OCI-LY3 (cell line): ENCODE measurements around the gene GRM8.

Experiments used
- H2AFZ ChIP-seq: fragments of 200-600, 300-600 bp; shearing (Covaris generic); 2 replicates; pipeline ENCODE4 v1.6.0; 2014; ENCODE audit warnings: antibody characterized with exemption, low read depth, low read length
- H3K27ac ChIP-seq: fragments of 200-600, 300-600 bp; sonication (generic); 2 replicates; pipeline ENCODE4 v1.5.1; 2014; ENCODE audit warnings: mild to moderate bottlenecking, low read length, moderate library complexity, mixed read lengths
- H3K27me3 ChIP-seq: fragments of 200-600, 300-600 bp; sonication (generic); 2 replicates; pipeline ENCODE4 v1.6.1; 2014; ENCODE audit warnings: low read depth, low read length, mixed read lengths
- H3K36me3 ChIP-seq: fragments of 200-600, 300-600 bp; sonication (generic); replicated peaks from 2 replicates; pipeline ENCODE3; 2014; ENCODE audit warnings: low read depth, low read length, mixed read lengths
- H3K4me1 ChIP-seq: fragments of 300-600, 200-600 bp; sonication (generic); 2 replicates; pipeline ENCODE4 v1.6.1; 2014; ENCODE audit warnings: low read length, mixed read lengths
- H3K4me2 ChIP-seq: fragments of 200-600, 300-600 bp; sonication (generic); 2 replicates; pipeline ENCODE4 v1.6.1; 2014; ENCODE audit warnings: low read length, mixed read lengths
- H3K4me3 ChIP-seq: fragments of 300-600, 200-600 bp; sonication (generic); 2 replicates; pipeline ENCODE4 v1.5.1; 2014; ENCODE audit warnings: antibody characterized with exemption, mild to moderate bottlenecking, low read length, moderate library complexity
- H3K79me2 ChIP-seq: fragments of 300-600, 200-600 bp; shearing (Covaris generic); 2 replicates; pipeline ENCODE4 v1.6.1; 2014; ENCODE audit warnings: mild to moderate bottlenecking, low read length, mixed read lengths
- H3K9ac ChIP-seq: fragments of 300-600, 200-600 bp; shearing (Covaris generic); 2 replicates; pipeline ENCODE4 v1.6.0; 2014; ENCODE audit warnings: mild to moderate bottlenecking, low read length, moderate library complexity
- H3K9me3 ChIP-seq: fragments of 200-600, 300-600 bp; shearing (Covaris generic); 2 replicates; pipeline ENCODE4 v1.6.1; 2014; ENCODE audit warnings: low read length, mixed read lengths; ENCODE audit not compliant: insufficient read depth
- H4K20me1 ChIP-seq: fragments of 200-600, 300-600 bp; sonication (generic); 2 replicates; pipeline ENCODE4 v1.6.1; 2016; ENCODE audit warnings: low read length, mixed read lengths; ENCODE audit not compliant: insufficient read depth
- CTCF ChIP-seq: fragments of 200-600, 300-600 bp; sonication (generic); IDR thresholded peaks from 2 replicates; pipeline ENCODE4 v1.5.1; 2014; ENCODE audit warnings: antibody characterized with exemption, low read length, low read depth
- EZH2phosphoT487 ChIP-seq: fragments of 200-600 bp; shearing (Covaris generic); IDR thresholded peaks from 2 replicates; pipeline ENCODE4 v1.6.1; 2018; ENCODE audit warnings: antibody characterized with exemption, mixed run types, low read depth

GRM8 gene

GRCh38 chr7:127252377-127252713 is 396 bp downstream of the GRM8 start:
- H3K36me3 ChIP-seq, result no peaks in the 10 kb centered on the region
- TF ChIP-seq EZH2phosphoT487 (no peak), CTCF (no peak)
- H3K4me3 ChIP-seq, result peak overlapping the region; percentile 76
- peak overlapping the region; percentile 14; the same call in 1 of the 2 replicates for H3K9ac ChIP-seq
- H3K27ac ChIP-seq, result no peak overlapping the region
- peak overlapping the region; percentile 87 for H3K4me2 ChIP-seq
- H3K27me3 ChIP-seq, result peaks cover 45% of the 10 kb centered on the region
- H2AFZ ChIP-seq, result peak overlapping the region; percentile 18; the same call in 1 of the 2 replicates
- no peaks in the 10 kb centered on the region for H3K79me2 ChIP-seq
- H4K20me1 ChIP-seq, result no peaks in the 10 kb centered on the region
- no peaks in the 10 kb centered on the region for H3K9me3 ChIP-seq
- H3K4me1 ChIP-seq, result no peaks in the 10 kb centered on the region

- TF ChIP-seq CTCF (no peak), EZH2phosphoT487 (no peak)
- Histone ChIP-seq H3K36me3 (no peaks in the 10 kb centered on the region), H3K4me3 (peak overlapping the region; percentile 76), H3K4me2 (peak overlapping the region; percentile 87), H3K4me1 (no peaks in the 10 kb centered on the region), H3K9ac (peak overlapping the region; percentile 14; the same call in 1 of the 2 replicates), H3K9me3 (no peaks in the 10 kb centered on the region), H3K27me3 (peaks cover 45% of the 10 kb centered on the region), H3K27ac (no peak overlapping the region), H2AFZ (no peak overlapping the region), H3K79me2 (no peaks in the 10 kb centered on the region), H4K20me1 (no peaks in the 10 kb centered on the region)
Measured at GRCh38 chr7:127251465-127252376, 1.0 kb downstream of the GRM8 start.

GRCh38 chr7:127251036-127251464 is 1.7 kb downstream of the GRM8 start:
- Histone ChIP-seq H3K9ac (no peak overlapping the region), H3K27me3 (peaks cover 45% of the 10 kb centered on the region), H3K36me3 (no peaks in the 10 kb centered on the region), H3K4me1 (no peaks in the 10 kb centered on the region), H3K79me2 (no peaks in the 10 kb centered on the region), H4K20me1 (no peaks in the 10 kb centered on the region), H3K9me3 (no peaks in the 10 kb centered on the region), H3K27ac (no peak overlapping the region), H3K4me3 (no peak overlapping the region), H3K4me2 (peak overlapping the region; percentile 87; the same call in 1 of the 2 replicates), H2AFZ (no peak overlapping the region)
- no peak for TF ChIP-seq EZH2phosphoT487
- TF ChIP-seq CTCF, result no peak

- Histone ChIP-seq H2AFZ (0 out of 2 replicates have a peak overlapping the region, but pooled peaks have one; percentile 9), H3K4me1 (peaks cover 5% of the 10 kb centered on the region), H3K79me2 (no peaks in the 10 kb centered on the region), H3K9ac (no peak overlapping the region), H3K27me3 (peaks cover 45% of the 10 kb centered on the region), H3K27ac (no peak overlapping the region), H3K9me3 (no peaks in the 10 kb centered on the region), H3K36me3 (no peaks in the 10 kb centered on the region), H4K20me1 (no peaks in the 10 kb centered on the region), H3K4me3 (no peak overlapping the region), H3K4me2 (no peak overlapping the region; the same call in 1 of the 2 replicates)
- no peak for TF ChIP-seq EZH2phosphoT487
- TF ChIP-seq CTCF, result no peak; the same call in 1 of the 2 replicates
Measured at GRCh38 chr7:127250312-127251035, 2.3 kb downstream of the GRM8 start.
